ENCODE data around the gene GAREM1. TPM values are rescaled to one million over a fixed set of nuclear protein-coding genes. Genes with fewer than 3 reads are reported as not detected.

GAREM1 gene
- total RNA-seq, 1 experiment from 2014 or later = 11.1 TPM

- Histone ChIP-seq H3K4me3 (replicated peaks in 1 of 2; ENCODE audit: low read depth in 1 of 2, low read length in 2 of 2) (no peak overlapping the region), H3K27me3 (ENCODE audit: insufficient read depth, low read length) (no peaks in the 10 kb centered on the region), H3K9me3 (ENCODE audit: control insufficient read depth in 1 of 2, insufficient read depth in 1 of 2, low read depth in 1 of 2, low read length in 2 of 2) (no peaks in the 10 kb centered on the region), H3K9me2 (ENCODE audit: insufficient read depth) (no peaks in the 10 kb centered on the region), H3K4me1 (ENCODE audit: control insufficient read depth in 1 of 2, insufficient read depth in 2 of 2, low read length in 2 of 2) (peaks cover 6 to 16% of the 10 kb centered on the region in 2 experiments), H3K27ac (ENCODE audit: low read depth, low read length) (no peak overlapping the region), H2AFZ (ENCODE audit: low read depth, low read length, poor library complexity, severe bottlenecking) (no peak overlapping the region), H3K9ac (ENCODE audit: low read length) (no peak overlapping the region), H3K4me2 (ENCODE audit: low read length) (no peak overlapping the region), H4K20me1 (ENCODE audit: insufficient read depth) (no peaks in the 10 kb centered on the region), H3K36me3 (ENCODE audit: control insufficient read depth in 1 of 2, insufficient read depth in 2 of 2, low read length in 2 of 2) (no peaks in the 10 kb centered on the region), H3K79me2 (ENCODE audit: insufficient read depth, low read length) (no peaks in the 10 kb centered on the region)
- intact Hi-C loops (cut with micrococcal nuclease) = no loop called here
- POLR2A ChIA-PET = no interaction called here
- no TSS peak for BruUV-seq (replicated peaks)
- RAD21 ChIA-PET (ENCODE audit: low non-redundant PET in 1 of 2, low total read pairs in 2 of 2, uncharacterized antibody in 2 of 2, unreplicated experiment in 2 of 2) = no interaction called here
- ATAC-seq (no peak), DNase-seq (ENCODE audit: low read depth, low spot score) (no peak)
- TF ChIP-seq CTCF (IDR thresholded peaks at IDR 0.05 in 2 of 3, conservative IDR thresholded peaks at IDR 0.05 in 1 of 3; ENCODE audit: borderline replicate concordance in 1 of 3, insufficient read depth in 1 of 3, low read depth in 2 of 3, low read length in 2 of 3) (no peak), JUND (IDR thresholded peaks at IDR 0.05) (no peak), SRF (IDR thresholded peaks at IDR 0.05; ENCODE audit: low read depth) (no peak), FOSL1 (IDR thresholded peaks at IDR 0.05; ENCODE audit: low read depth) (no peak)
- CTCF ChIA-PET = no interaction called here
These were observed 116.2 kb downstream of the GAREM1 start for GRCh38 chr18:32354518-32354917.

GRCh38 chr18:32353257-32353656 is 117.4 kb downstream of the GAREM1 start:
- Histone ChIP-seq H3K4me2 (ENCODE audit: low read length) (no peak overlapping the region), H3K9me2 (ENCODE audit: insufficient read depth) (no peaks in the 10 kb centered on the region), H3K79me2 (ENCODE audit: insufficient read depth, low read length) (no peaks in the 10 kb centered on the region), H2AFZ (ENCODE audit: low read depth, low read length, poor library complexity, severe bottlenecking) (no peak overlapping the region), H3K27ac (ENCODE audit: low read depth, low read length) (no peak overlapping the region), H3K36me3 (ENCODE audit: control insufficient read depth in 1 of 2, insufficient read depth in 2 of 2, low read length in 2 of 2) (no peaks in the 10 kb centered on the region), H3K9ac (ENCODE audit: low read length) (no peak overlapping the region), H3K4me3 (replicated peaks in 1 of 2; ENCODE audit: low read depth in 1 of 2, low read length in 2 of 2) (no peak overlapping the region), H3K4me1 (ENCODE audit: control insufficient read depth in 1 of 2, insufficient read depth in 2 of 2, low read length in 2 of 2) (peaks cover 13 to 24% of the 10 kb centered on the region in 2 experiments), H4K20me1 (ENCODE audit: insufficient read depth) (no peaks in the 10 kb centered on the region), H3K27me3 (ENCODE audit: insufficient read depth, low read length) (no peaks in the 10 kb centered on the region), H3K9me3 (ENCODE audit: control insufficient read depth in 1 of 2, insufficient read depth in 1 of 2, low read depth in 1 of 2, low read length in 2 of 2) (no peaks in the 10 kb centered on the region)
- CTCF ChIA-PET = no interaction called here
- DNase-seq (ENCODE audit: low read depth, low spot score) (no peak), ATAC-seq (no peak)
- intact Hi-C loops (cut with micrococcal nuclease) = no loop called here
- POLR2A ChIA-PET = no interaction called here
- no TSS peak for BruUV-seq (replicated peaks)
- RAD21 ChIA-PET (ENCODE audit: low non-redundant PET in 1 of 2, low total read pairs in 2 of 2, uncharacterized antibody in 2 of 2, unreplicated experiment in 2 of 2) = no interaction called here
- no peak for TF ChIP-seq ELF1 (IDR thresholded peaks at IDR 0.05; ENCODE audit: borderline replicate concordance, low read depth)
- no peak for TF ChIP-seq CEBPB (IDR thresholded peaks at IDR 0.05; ENCODE audit: low read depth)
- TF ChIP-seq JUND (IDR thresholded peaks at IDR 0.05) = no peak
- TF ChIP-seq POLR2AphosphoS5 (IDR thresholded peaks at IDR 0.05; ENCODE audit: low read depth, low read length) = no peak
- TF ChIP-seq SP1 (IDR thresholded peaks at IDR 0.05; ENCODE audit: low read depth) = no peak
- no peak for TF ChIP-seq EZH2 (IDR thresholded peaks at IDR 0.05)
- no peak for TF ChIP-seq CBX3 (IDR thresholded peaks at IDR 0.05; ENCODE audit: low read depth)
- TF ChIP-seq, protein P1, sequence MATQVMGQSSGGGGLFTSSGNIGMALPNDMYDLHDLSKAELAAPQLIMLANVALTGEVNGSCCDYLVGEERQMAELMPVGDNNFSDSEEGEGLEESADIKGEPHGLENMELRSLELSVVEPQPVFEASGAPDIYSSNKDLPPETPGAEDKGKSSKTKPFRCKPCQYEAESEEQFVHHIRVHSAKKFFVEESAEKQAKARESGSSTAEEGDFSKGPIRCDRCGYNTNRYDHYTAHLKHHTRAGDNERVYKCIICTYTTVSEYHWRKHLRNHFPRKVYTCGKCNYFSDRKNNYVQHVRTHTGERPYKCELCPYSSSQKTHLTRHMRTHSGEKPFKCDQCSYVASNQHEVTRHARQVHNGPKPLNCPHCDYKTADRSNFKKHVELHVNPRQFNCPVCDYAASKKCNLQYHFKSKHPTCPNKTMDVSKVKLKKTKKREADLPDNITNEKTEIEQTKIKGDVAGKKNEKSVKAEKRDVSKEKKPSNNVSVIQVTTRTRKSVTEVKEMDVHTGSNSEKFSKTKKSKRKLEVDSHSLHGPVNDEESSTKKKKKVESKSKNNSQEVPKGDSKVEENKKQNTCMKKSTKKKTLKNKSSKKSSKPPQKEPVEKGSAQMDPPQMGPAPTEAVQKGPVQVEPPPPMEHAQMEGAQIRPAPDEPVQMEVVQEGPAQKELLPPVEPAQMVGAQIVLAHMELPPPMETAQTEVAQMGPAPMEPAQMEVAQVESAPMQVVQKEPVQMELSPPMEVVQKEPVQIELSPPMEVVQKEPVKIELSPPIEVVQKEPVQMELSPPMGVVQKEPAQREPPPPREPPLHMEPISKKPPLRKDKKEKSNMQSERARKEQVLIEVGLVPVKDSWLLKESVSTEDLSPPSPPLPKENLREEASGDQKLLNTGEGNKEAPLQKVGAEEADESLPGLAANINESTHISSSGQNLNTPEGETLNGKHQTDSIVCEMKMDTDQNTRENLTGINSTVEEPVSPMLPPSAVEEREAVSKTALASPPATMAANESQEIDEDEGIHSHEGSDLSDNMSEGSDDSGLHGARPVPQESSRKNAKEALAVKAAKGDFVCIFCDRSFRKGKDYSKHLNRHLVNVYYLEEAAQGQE (IDR thresholded peaks at IDR 0.05; ENCODE audit: low read depth) = no peak
- no peak for TF ChIP-seq CTCF (IDR thresholded peaks at IDR 0.05 in 2 of 3, conservative IDR thresholded peaks at IDR 0.05 in 1 of 3; ENCODE audit: borderline replicate concordance in 1 of 3, insufficient read depth in 1 of 3, low read depth in 2 of 3, low read length in 2 of 3)
- TF ChIP-seq, protein P2, sequence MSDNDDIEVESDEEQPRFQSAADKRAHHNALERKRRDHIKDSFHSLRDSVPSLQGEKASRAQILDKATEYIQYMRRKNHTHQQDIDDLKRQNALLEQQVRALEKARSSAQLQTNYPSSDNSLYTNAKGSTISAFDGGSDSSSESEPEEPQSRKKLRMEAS (IDR thresholded peaks at IDR 0.05) = no peak
- no peak for TF ChIP-seq SRF (IDR thresholded peaks at IDR 0.05; ENCODE audit: low read depth)
- TF ChIP-seq RAD21 (IDR thresholded peaks at IDR 0.05; ENCODE audit: low read depth) = no peak

Data from HCT116 (cell line).